Fibroblast of peridontal ligament (primary cell): ENCODE measurements around the gene SAP30BP.

ENCODE experiments used
- DNase-seq: peaks from one replicate; pipeline ENCODE4 v3.0.0-alpha.2; 2010; ENCODE audit errors: extremely low read depth

Gene SAP30BP

GRCh38 chr17:75719732-75720131 is 52.6 kb downstream of the SAP30BP start:
- DNase-seq: no peak

GRCh38 chr17:75720656-75721462 is 53.7 kb downstream of the SAP30BP start, which contains the start of gene ITGB4:
ITGB4 (plus strand) TSS chr17:75721459; CDS start chr17:75724704, 3,245 bp downstream.
- DNase-seq: no peak

- no peak for DNase-seq
Measured at GRCh38 chr17:75721463-75722011, 54.4 kb downstream of the SAP30BP start.

GRCh38 chr17:75722076-75722475 is 54.9 kb downstream of the SAP30BP start:
- DNase-seq: no peak

GRCh38 chr17:75722542-75723095 is 55.5 kb downstream of the SAP30BP start:
- no peak for DNase-seq

GRCh38 chr17:75723171-75723930 is 56.2 kb downstream of the SAP30BP start:
- DNase-seq: no peak

- no peak for DNase-seq
Measured at GRCh38 chr17:75724016-75725003, 57.2 kb downstream of the SAP30BP start.

- DNase-seq: no peak
Measured at GRCh38 chr17:75725504-75725903, 58.4 kb downstream of the SAP30BP start.

- no peak for DNase-seq
Measured at GRCh38 chr17:75727391-75727790, 60.3 kb downstream of the SAP30BP start.

- DNase-seq: no peak
Measured at GRCh38 chr17:75729351-75729750, 62.2 kb downstream of the SAP30BP start.

- DNase-seq: no peak
Measured at GRCh38 chr17:75730065-75730464, 62.9 kb downstream of the SAP30BP start.

GRCh38 chr17:75731086-75731715 is 64.1 kb downstream of the SAP30BP start:
- DNase-seq: no peak

- no peak for DNase-seq
Measured at GRCh38 chr17:75731716-75732498, 64.8 kb downstream of the SAP30BP start.

GRCh38 chr17:75733471-75733870 is 66.3 kb downstream of the SAP30BP start:
- no peak for DNase-seq

- DNase-seq: no peak
Measured at GRCh38 chr17:75734674-75735294, 67.6 kb downstream of the SAP30BP start.

GRCh38 chr17:75736173-75736835 is 69.2 kb downstream of the SAP30BP start:
- DNase-seq: no peak

GRCh38 chr17:75737133-75737962 is 70.2 kb downstream of the SAP30BP start:
- DNase-seq: no peak
